Measurements from ENCODE around the gene DIP2B.
A peak's percentile ranks its signal among the peaks of the same experiment; 100 is the strongest.
"Not testable (repeated sequence)": the region's sequence is repeated elsewhere in the genome, so short reads cannot be mapped to it uniquely, and the experiment has no call there.

The DIP2B gene

GRCh38 chr12:50739611-50740010, 234.8 kb downstream of the DIP2B start:
- no peak for DNase-seq

DNA sequence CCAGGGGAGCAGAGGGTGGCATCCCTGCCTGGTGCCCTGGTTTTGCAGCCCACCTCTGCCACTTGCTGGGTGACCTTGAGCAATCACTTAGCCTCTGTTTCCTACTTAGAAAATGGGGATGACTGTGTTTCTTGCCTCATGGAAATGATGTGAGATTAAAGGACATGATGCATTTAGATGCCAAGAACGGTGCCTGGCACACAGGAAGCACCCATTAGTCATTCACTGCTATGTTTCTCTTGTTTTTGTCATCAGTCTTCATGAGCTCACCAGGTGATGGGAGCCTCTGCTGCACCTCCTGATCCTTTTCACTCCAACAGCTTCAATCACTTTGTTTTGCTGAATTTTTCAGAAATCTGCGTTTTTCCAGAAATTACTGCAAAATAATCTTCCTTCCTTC, 235.5 kb downstream of the DIP2B start:
- DNase-seq: no peak

DNA sequence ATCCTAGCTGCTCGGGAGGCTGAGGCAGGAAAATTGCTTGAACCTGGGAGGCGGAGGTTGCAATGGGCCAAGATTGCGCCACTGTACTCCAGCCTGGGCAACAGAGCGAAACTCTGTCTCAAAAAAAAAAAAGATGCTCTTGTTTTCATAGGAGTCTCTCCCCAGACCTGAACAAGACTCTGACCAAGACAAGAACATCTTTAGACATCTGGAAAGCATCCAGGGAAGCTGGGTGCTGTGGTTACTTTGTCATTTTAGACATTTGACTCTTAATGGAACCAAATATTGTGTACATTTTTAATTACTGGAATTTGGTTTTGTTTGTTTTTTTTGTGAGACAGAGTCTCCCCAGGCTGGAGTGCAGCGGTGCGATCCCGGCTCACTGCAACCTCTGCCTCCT, 238.0 kb downstream of the DIP2B start:
- DNase-seq: no peak

GRCh38 chr12:50745861-50746260, 241.1 kb downstream of the DIP2B start:
- DNase-seq: no peak

GRCh38 chr12:50746431-50746830, 241.6 kb downstream of the DIP2B start:
- no peak for DNase-seq

DNA sequence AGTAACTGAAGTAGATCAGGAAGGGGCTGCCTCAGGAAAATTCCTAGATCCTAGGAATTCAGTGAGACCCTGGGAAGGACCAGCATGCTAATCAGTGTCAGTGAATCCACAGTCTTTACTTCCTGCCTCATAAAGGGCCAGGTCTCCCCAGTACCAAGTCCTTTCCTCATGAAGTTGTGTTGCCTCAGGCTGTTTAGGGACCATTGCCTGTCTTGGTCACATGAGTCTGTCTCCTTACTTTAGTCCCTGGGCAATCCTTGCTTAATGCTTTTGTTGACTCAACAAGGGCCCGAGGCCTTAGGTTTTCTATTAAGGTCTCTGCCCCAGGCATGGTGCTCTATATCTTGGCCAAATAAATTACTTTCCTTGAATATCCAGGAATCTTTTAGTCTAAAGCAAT, 243.0 kb downstream of the DIP2B start:
- no peak for DNase-seq

GRCh38 chr12:50749459-50749882, 244.7 kb downstream of the DIP2B start:
- DNase-seq: no peak

DNA sequence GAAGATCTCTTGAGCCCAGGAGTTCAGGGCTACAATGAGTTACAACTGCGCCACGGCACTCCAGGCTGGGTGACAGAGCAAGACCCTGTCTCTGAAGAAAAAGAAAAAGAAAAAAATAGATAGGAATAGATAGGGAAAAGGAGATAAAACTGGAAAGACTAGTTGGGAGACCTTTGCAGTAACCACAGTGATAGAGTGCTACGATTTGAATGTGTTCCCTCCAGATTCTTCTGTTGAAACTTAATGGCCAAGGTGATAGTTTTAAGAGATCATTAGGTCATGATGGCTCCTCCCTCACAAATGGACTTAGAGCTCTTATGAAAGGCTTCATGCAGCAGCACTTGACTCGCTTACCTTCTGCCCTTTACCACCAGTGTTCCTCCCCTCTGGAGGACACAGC, 245.6 kb downstream of the DIP2B start:
- DNase-seq: no peak

DNA sequence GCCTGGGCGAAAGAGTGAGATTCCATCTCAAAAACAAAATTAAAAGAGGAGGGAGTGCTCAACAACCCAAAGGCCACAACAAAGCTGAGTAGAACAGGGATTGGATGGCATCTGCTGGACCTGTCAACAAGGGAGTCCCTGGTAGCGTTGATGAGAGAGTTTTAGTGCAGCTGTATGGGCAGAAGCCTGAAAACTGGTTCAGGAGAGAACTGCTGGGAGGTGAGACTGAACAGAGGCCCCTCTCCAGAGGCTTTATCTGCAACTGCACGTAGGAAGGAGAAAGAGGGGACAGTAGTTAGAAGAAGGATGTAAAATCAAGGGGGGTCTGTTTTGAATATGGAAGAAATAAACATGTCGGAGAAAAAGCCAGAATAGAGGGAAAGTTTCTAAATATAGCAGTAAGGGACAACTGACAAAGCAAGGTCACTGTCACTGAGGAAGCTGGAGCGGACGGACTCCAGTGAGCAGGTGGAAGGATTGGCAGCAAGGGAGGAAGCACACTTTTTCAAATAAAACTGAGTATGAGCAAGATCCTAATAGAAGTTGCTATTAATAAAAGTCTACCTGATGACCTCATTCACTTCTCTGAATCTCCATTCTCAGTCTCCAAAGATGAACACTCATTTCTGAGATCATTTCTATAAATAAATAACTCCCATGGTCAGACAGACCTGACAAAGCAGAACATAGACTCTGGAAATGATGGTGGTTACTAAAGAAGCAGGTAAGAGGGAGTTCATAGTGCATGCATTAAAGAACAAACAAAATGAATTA, 247.3 kb downstream of the DIP2B start:
- DNase-seq: no peak

GRCh38 chr12:50753232-50753769, 248.5 kb downstream of the DIP2B start:
- DNase-seq: no peak

GRCh38 chr12:50763639-50764285, 259.0 kb downstream of the DIP2B start, which contains the start of gene ATF1:
TSS of gene ATF1 (plus strand) at chr12:50764101. CDS start at chr12:50780146, 16,045 bp downstream.
- DNase-seq: peak; percentile 89

DNA sequence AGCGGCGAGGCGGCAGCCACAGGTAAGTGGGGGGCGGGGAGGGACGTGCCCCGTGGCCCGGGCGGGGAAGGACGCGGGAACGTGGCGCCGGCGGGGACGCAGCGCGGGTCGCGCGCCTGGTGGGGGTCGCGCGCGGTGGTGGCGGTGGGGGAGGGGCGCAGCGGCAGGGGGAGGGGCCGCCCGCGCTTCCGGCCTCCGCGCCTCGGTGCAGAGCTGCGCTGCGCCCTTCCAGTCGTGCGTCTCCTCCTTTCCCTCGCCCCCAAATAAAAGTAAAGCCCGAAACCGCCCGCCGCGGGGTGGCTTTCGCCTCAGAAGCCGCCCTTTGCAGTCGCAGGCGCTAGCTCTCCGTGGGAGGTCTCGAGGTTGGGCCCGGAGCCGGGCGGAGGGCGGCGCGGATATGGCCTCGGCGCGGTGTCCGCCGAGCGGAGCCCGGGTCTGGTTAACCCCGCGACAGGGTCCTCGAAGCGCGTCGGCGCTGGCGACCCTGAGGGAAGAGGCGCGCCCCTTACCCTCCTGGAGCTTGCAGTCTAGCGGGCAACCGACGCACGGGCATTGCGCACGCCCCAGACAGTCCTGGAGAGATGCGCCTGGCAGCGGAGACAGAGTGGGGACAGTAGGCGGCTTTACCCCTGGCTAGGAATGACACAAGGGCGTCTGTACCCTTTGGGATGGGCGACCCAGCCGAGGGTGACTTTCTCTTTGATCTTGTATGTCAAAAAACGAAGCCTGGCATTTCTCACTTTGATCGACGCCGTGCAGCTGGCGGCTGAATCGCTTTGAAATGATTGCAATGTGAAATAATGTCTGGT, 259.7 kb downstream of the DIP2B start:
- DNase-seq: peak; percentile 85

GRCh38 chr12:50765095-50765911, 260.5 kb downstream of the DIP2B start:
- peak; percentile 35 for DNase-seq

GRCh38 chr12:50768391-50768790, 263.6 kb downstream of the DIP2B start:
- DNase-seq: no peak

DNA sequence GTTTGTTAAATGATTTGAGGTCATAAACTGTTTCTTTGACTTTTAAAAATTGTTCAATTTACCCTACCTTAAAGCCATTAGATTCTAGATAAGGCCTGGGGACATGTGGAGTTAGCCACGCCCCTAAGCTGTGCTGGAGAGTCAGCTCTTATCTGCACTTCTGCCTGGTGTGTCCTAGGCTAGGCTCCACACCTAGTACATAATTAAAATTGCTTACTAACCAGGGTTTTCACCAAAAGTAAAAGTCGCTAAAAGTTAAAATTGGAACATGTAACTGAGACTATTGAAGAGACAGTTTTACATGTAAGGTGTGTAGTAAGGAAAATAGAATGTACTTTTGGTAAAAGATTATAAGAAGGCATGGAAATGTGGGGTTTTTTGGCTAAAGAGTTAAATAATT, 264.0 kb downstream of the DIP2B start:
- not testable (repeated sequence) for DNase-seq

- DNase-seq: no peak
These were observed 266.6 kb downstream of the DIP2B start for GRCh38 chr12:50771409-50771808.

DNA sequence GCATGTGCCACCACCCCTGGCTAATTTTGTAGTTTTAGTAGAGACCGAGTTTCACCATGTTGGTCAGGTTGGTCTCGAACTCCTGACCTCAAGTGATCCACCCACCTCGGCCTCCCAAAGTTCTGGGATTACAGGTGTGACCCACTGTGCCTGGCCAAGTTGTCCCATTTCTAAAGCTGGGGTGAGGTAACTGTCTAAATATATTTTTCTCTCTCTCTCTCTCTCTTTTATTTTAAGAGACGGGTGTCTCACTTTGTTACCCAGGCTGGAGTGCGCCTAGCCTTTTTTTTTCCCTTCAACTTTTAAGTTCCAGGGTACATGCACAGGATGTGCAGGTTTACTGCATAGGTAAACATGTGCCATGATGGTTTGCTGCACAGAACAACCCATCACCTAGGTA, 267.7 kb downstream of the DIP2B start:
- no peak for DNase-seq

- no peak for DNase-seq
These were observed 268.1 kb downstream of the DIP2B start for GRCh38 chr12:50772877-50773276.

DNA sequence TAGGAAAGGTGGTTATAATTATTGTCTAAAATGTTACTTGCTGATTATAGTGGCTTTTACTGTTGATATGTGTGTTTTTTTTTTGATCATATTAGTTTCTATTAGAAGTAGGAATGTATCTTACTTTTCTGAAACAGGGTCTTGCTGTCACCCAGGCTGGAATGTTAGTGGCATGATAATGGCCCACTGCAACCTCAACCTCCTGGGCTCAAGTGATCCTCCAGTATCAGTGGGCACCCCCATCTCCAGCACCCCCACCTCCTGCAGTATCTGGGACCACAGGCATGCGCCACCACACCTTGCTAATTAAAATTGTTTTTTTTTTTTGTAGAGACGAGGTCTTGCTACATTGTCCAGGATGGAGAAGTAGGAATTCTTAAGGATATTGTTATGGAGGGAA, 270.5 kb downstream of the DIP2B start:
- DNase-seq: no peak

DNA sequence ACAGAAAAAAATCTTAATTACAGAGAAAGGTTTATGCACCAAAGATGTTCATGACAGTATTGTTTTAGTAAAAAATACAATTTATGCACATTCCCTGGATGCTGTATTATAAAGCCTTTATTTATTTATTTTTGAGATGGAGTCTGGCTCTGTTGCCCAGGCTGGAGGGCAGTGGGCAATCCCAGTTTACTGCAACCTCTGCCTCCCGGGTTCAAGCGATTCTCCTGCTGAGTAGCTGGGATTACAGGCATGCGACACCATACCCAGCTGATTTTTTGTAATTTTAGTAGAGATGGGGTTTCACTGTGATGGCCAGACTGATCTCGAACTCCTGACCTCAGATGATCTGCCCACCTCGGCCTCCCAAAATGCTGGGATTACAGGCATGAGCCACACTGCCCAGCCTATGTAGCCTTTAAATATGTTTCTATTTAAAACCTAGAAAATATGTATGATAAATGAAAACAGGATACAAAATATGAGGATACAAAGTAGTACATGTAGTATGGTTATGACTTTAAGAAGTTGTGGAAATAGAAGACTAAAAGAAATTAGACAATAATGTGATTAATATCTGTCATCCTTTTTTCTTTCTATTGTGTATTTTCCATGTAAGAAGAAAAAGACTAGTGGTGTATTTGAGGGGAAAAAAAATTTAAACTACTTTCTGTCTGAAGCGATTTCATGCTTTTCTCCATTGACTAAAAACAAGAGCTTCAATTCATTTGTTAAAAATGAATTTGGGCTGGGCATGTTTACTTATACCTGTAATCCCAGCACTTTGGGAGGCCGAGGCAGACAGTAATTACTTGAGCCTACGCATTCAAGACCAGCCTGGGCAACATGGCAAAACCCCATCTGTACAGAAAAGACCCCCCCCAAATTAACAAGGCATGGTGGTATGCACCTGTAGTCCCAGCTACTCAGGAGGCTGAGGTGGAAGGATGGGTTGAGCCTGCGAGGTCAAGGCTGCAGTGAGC, 272.3 kb downstream of the DIP2B start:
- no peak for DNase-seq

Measured in activated T-cell treated with anti-CD3 and anti-CD28 coated beads, Interleukin-2, amount 50 U/mL, for 1 hour (primary cell).